Karpas-422 (cell line): ENCODE results near the gene CGNL1. TPM values are rescaled to one million over a fixed set of nuclear protein-coding genes. Genes with fewer than 3 reads are reported as not detected.

Experiments
- DNase-seq: peaks from one replicate; pipeline ENCODE4 v3.0.0-alpha.2; 2015
- H2AFZ ChIP-seq: fragments of 200-600 bp; sonication (generic); 2 replicates; pipeline ENCODE4 v1.6.1; 2014; ENCODE audit warnings: antibody characterized with exemption, low read length, mixed read lengths
- H3K27ac ChIP-seq: fragments of 200-600 bp; sonication (generic); 2 replicates; pipeline ENCODE4 v1.5.1; 2014; ENCODE audit warnings: mild to moderate bottlenecking, low read length, moderate library complexity
- H3K27me3 ChIP-seq: fragments of 200-600 bp; sonication (generic); 2 replicates; pipeline ENCODE4 v1.6.1; 2014; ENCODE audit warnings: low read length, mixed read lengths
- H3K36me3 ChIP-seq: fragments of 200-600 bp; sonication (generic); 2 replicates; pipeline ENCODE4 v1.6.1; 2014; ENCODE audit warnings: low read length, mixed read lengths; ENCODE audit not compliant: insufficient read depth
- H3K4me1 ChIP-seq: fragments of 200-600 bp; sonication (generic); 2 replicates; pipeline ENCODE4 v1.6.1; 2014; ENCODE audit warnings: mild to moderate bottlenecking, low read length, mixed read lengths
- H3K4me2 ChIP-seq: fragments of 200-600 bp; sonication (generic); 2 replicates; pipeline ENCODE4 v1.6.1; 2014; ENCODE audit warnings: low read length, low read depth, mild to moderate bottlenecking; ENCODE audit not compliant: poor library complexity, severe bottlenecking
- H3K4me3 ChIP-seq: fragments of 200-600 bp; sonication (generic); 2 replicates; pipeline ENCODE4 v1.5.1; 2014; ENCODE audit warnings: mild to moderate bottlenecking, antibody characterized with exemption, low read length, mixed read lengths
- H3K79me2 ChIP-seq: fragments of 200-600 bp; sonication (generic); 2 replicates; pipeline ENCODE4 v1.6.1; 2014; ENCODE audit warnings: mild to moderate bottlenecking, low read length, mixed read lengths
- H3K9ac ChIP-seq: fragments of 200-600 bp; sonication (generic); 2 replicates; pipeline ENCODE4 v1.6.0; 2014; ENCODE audit warnings: low read length
- H3K9me2 ChIP-seq: fragments of 200-600 bp; sonication (generic), shearing (Covaris generic); replicated peaks from 2 replicates; pipeline ENCODE4 v1.6.0; 2014; ENCODE audit warnings: mild to moderate bottlenecking, low read length, moderate library complexity; ENCODE audit not compliant: insufficient read depth
- H3K9me3 ChIP-seq: fragments of 300-700, 200-600 bp; sonication (generic); 2 replicates; pipeline ENCODE4 v1.6.1; 2014; ENCODE audit warnings: low read length, mixed read lengths
- H4K20me1 ChIP-seq: fragments of 200-600 bp; sonication (generic); 2 replicates; pipeline ENCODE4 v1.6.1; 2014; ENCODE audit warnings: mild to moderate bottlenecking, antibody characterized with exemption, low read length, low read depth; ENCODE audit not compliant: insufficient read depth
- total RNA-seq: library from RNA; depleted of rRNA; stranded (reverse); fragments of >200 nt; shearing (Covaris generic); gene quantifications from 2 replicates; pipeline ENCODE4 v1.2.3, GENCODE V29; 2014; ENCODE audit warnings: low replicate concordance

Gene CGNL1
- total RNA-seq, 1 experiment from 2014 or later = not detected

DNA sequence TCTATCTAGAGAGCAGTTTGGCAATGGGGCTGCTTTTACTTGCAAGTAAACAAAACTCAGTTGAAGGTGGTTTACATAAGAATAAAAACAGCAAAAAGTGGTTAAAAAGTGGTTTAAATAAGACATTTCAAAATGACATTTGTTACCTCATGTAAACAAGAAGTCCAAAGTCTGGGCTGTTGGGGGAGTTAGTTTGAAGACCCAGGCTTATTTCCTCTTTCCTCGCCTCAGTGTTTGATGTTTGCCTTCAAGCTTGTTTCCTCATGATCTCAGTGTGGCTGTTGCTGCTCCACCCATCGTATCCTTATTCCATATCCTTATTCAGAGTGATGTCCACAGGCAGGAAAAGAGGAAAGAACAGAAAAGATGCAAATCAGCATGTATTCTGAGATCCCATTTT lies 15.2 kb downstream of the CGNL1 start:
- no peak for DNase-seq
- H3K79me2 ChIP-seq = no peaks in the 10 kb centered on the region
- H3K4me1 ChIP-seq = no peaks in the 10 kb centered on the region
- H3K9ac ChIP-seq = no peak overlapping the region
- H3K27ac ChIP-seq = no peak overlapping the region
- no peaks in the 10 kb centered on the region for H3K9me3 ChIP-seq
- H3K4me2 ChIP-seq = no peak overlapping the region
- H4K20me1 ChIP-seq = no peaks in the 10 kb centered on the region
- H3K4me3 ChIP-seq = no peak overlapping the region
- H2AFZ ChIP-seq = no peak overlapping the region
- no peaks in the 10 kb centered on the region for H3K36me3 ChIP-seq
- no peaks in the 10 kb centered on the region for H3K27me3 ChIP-seq
- H3K9me2 ChIP-seq = no peaks in the 10 kb centered on the region

- H3K4me1 ChIP-seq = no peaks in the 10 kb centered on the region
- no peaks in the 10 kb centered on the region for H4K20me1 ChIP-seq
- H3K9me3 ChIP-seq = no peaks in the 10 kb centered on the region
- no peaks in the 10 kb centered on the region for H3K79me2 ChIP-seq
- no peaks in the 10 kb centered on the region for H3K9me2 ChIP-seq
- DNase-seq = no peak
- no peak overlapping the region for H3K4me2 ChIP-seq
- no peak overlapping the region for H3K9ac ChIP-seq
- H2AFZ ChIP-seq = no peak overlapping the region
- no peaks in the 10 kb centered on the region for H3K27me3 ChIP-seq
- H3K27ac ChIP-seq = no peak overlapping the region
- no peaks in the 10 kb centered on the region for H3K36me3 ChIP-seq
- no peak overlapping the region for H3K4me3 ChIP-seq
Observed at GRCh38 chr15:57393061-57393460, 16.8 kb downstream of the CGNL1 start.

GRCh38 chr15:57395292-57395691 lies 19.0 kb downstream of the CGNL1 start:
- no peak overlapping the region for H3K27ac ChIP-seq
- no peaks in the 10 kb centered on the region for H3K36me3 ChIP-seq
- no peak overlapping the region for H3K9ac ChIP-seq
- no peak overlapping the region for H2AFZ ChIP-seq
- no peak overlapping the region for H3K4me2 ChIP-seq
- H3K27me3 ChIP-seq = no peaks in the 10 kb centered on the region
- no peak overlapping the region for H3K4me3 ChIP-seq
- H3K79me2 ChIP-seq = no peaks in the 10 kb centered on the region
- no peaks in the 10 kb centered on the region for H4K20me1 ChIP-seq
- no peaks in the 10 kb centered on the region for H3K4me1 ChIP-seq
- H3K9me3 ChIP-seq = no peaks in the 10 kb centered on the region
- no peaks in the 10 kb centered on the region for H3K9me2 ChIP-seq
- DNase-seq = no peak

DNA sequence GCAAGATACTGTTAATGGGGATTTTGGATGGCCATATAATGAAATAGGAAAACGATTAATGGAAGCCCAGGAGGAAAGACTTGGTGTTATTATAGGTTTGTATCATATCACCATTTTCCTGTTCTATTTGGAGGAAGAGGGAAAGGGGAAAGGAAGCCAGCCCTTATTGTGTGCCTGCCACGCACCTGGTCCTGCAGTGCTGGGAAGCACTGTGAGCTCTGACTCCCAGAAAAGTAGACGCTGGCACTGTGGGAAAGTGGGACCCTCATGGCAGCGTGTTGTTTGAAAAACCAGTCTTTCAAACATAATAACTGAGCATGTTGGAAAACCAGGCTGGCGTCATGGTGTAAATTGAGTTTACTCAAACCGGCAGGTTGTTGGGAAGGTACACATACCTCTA lies 22.0 kb downstream of the CGNL1 start:
- Histone ChIP-seq H3K9me2 (no peaks in the 10 kb centered on the region), H3K9me3 (no peaks in the 10 kb centered on the region), H2AFZ (no peak overlapping the region), H3K27ac (no peak overlapping the region), H3K4me2 (no peak overlapping the region), H3K4me1 (no peaks in the 10 kb centered on the region), H3K27me3 (no peaks in the 10 kb centered on the region), H3K4me3 (no peak overlapping the region), H3K79me2 (no peaks in the 10 kb centered on the region), H3K9ac (no peak overlapping the region), H4K20me1 (no peaks in the 10 kb centered on the region), H3K36me3 (no peaks in the 10 kb centered on the region)
- no peak for DNase-seq

DNA sequence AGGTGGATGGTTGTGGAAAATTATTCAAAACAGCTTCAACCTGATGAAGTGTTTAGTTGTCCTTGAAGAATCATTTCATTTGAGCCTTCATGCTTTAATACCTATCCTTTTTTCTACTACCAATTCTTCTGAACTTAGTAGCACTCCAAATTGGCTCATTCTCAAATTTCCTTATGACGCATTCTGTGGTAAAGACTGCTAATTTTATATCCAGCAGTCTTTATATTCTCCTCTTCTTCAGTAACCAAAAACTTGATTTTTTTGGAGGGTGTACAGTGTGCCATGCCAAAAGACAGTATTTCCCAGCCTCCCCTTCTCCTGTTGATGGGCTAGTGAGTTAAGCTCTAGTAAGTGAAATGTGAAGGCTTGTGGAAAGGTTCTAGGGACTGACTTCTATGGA lies 25.2 kb downstream of the CGNL1 start:
- Histone ChIP-seq H3K4me2 (no peak overlapping the region), H3K4me3 (no peak overlapping the region), H3K9me2 (no peaks in the 10 kb centered on the region), H4K20me1 (no peaks in the 10 kb centered on the region), H3K27me3 (no peaks in the 10 kb centered on the region), H3K9me3 (no peaks in the 10 kb centered on the region), H3K27ac (no peak overlapping the region), H2AFZ (no peak overlapping the region), H3K79me2 (no peaks in the 10 kb centered on the region), H3K4me1 (peaks cover 7% of the 10 kb centered on the region), H3K9ac (no peak overlapping the region), H3K36me3 (no peaks in the 10 kb centered on the region)
- DNase-seq = no peak

DNA sequence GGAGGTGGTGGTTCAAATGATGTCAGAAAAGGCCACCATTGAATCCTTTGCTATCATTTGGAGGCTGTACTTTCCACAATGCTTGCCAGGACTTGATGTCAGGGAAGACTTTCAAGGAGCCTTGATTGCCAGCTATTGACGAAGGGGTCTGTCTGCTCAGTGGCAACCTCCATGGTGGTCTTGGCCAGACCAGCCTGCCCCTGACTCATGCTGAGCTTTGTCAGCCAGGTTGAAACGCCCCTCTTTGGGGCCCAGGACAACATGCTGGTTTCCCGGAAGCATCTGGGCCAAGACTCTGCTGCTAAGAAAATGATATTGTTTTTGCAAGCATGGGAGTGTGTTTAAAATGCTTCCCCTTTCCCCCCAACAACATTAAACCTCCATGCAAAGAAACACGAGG lies 26.7 kb downstream of the CGNL1 start:
- H4K20me1 ChIP-seq = no peaks in the 10 kb centered on the region
- H3K9me3 ChIP-seq = no peaks in the 10 kb centered on the region
- no peak for DNase-seq
- H3K27ac ChIP-seq = no peak overlapping the region
- H3K27me3 ChIP-seq = no peaks in the 10 kb centered on the region
- no peak overlapping the region for H3K4me2 ChIP-seq
- no peak overlapping the region for H3K4me3 ChIP-seq
- H3K79me2 ChIP-seq = no peaks in the 10 kb centered on the region
- H3K9ac ChIP-seq = no peak overlapping the region
- H3K36me3 ChIP-seq = no peaks in the 10 kb centered on the region
- no peak overlapping the region for H2AFZ ChIP-seq
- peaks cover 7% of the 10 kb centered on the region for H3K4me1 ChIP-seq
- no peaks in the 10 kb centered on the region for H3K9me2 ChIP-seq

DNA sequence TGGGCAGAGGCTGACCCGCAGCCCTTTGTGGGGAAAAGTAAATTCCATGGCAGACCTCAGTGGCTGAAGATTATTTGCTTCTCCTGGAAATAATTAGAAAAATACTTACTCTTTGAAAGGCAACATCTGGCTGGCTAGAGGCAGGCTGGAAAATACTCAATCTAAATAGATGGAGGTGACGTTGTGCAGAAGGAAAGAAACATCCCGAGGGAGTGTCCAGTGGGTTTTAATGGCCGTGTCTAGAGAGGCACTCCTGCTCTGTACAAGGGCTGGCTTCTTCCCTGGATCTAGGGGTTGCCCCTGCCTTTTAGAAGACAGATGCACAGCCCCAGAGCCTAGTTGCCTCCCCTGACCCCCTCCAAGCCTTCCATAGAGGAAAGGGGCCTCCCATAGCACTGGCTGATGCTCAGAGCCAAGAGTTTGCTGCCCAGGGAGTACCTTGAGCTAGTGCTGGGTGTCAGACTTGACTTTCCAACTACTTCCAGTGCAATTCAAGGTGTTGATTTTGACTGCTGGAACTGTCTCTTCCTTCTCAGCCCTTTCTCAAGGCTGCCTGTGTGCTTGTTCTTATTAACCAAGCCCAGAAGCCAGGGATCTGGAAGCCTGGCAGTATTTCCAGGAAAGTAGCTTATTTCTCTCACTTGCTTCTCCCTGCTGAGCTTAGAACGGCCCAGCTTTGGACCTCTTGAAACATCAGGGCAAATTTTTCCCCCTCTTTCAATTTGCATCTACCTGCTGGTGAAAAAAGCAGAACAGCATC lies 27.4 kb downstream of the CGNL1 start:
- H3K27ac ChIP-seq = no peak overlapping the region
- no peak for DNase-seq
- no peak overlapping the region for H2AFZ ChIP-seq
- no peaks in the 10 kb centered on the region for H3K9me3 ChIP-seq
- H3K27me3 ChIP-seq = no peaks in the 10 kb centered on the region
- no peaks in the 10 kb centered on the region for H3K79me2 ChIP-seq
- no peak overlapping the region for H3K4me2 ChIP-seq
- H3K9me2 ChIP-seq = no peaks in the 10 kb centered on the region
- no peak overlapping the region for H3K4me3 ChIP-seq
- H3K4me1 ChIP-seq = peaks cover 7% of the 10 kb centered on the region
- no peaks in the 10 kb centered on the region for H3K36me3 ChIP-seq
- H3K9ac ChIP-seq = no peak overlapping the region
- H4K20me1 ChIP-seq = no peaks in the 10 kb centered on the region

DNA sequence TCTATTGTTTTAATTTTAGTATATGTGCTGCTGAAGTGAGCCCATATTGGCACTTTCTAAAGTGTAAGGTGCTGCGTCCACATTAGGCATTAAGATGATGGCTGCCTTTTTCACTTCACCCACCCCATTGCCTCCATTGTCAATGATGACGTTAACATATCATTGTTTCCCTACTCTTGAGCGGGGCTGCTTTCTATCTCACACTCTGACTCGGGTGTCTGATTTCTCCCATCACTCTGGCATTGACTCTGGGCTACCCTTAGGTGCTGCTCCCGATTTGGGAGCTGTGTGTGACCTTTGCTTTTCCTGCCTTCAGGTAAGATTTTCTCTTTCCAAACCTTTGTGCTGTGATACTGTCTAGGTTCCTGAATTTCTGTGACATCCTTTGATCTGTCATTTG lies 28.8 kb downstream of the CGNL1 start:
- Histone ChIP-seq H3K9me2 (no peaks in the 10 kb centered on the region), H3K27me3 (no peaks in the 10 kb centered on the region), H4K20me1 (no peaks in the 10 kb centered on the region), H3K9ac (no peak overlapping the region), H3K36me3 (no peaks in the 10 kb centered on the region), H3K4me2 (no peak overlapping the region), H3K79me2 (no peaks in the 10 kb centered on the region), H3K9me3 (no peaks in the 10 kb centered on the region), H3K4me1 (peaks cover 7% of the 10 kb centered on the region), H2AFZ (no peak overlapping the region), H3K4me3 (no peak overlapping the region), H3K27ac (no peak overlapping the region)
- no peak for DNase-seq
